ENCODE data around the gene TIAM2.

DNA sequence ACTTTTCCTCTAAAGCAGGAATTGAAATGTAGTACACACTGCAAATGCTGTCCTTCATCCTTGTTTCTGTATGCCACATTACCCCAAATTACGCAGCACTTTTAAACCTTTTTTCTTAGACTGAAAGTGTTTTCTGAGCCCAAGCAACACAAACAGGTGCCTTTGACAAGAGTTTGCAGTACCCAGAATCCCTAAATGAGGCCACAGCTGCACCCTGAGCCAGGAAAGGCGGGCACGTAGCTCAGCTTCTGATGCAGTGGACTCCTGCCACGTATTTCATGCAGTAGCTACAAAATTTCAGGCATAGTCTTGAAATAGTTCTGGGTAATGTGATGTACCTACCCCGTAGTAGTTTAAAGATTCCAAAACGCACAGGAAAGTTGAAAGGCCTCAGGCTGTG lies 237.7 kb downstream of the TIAM2 start:
- TF ChIP-seq, protein P1, sequence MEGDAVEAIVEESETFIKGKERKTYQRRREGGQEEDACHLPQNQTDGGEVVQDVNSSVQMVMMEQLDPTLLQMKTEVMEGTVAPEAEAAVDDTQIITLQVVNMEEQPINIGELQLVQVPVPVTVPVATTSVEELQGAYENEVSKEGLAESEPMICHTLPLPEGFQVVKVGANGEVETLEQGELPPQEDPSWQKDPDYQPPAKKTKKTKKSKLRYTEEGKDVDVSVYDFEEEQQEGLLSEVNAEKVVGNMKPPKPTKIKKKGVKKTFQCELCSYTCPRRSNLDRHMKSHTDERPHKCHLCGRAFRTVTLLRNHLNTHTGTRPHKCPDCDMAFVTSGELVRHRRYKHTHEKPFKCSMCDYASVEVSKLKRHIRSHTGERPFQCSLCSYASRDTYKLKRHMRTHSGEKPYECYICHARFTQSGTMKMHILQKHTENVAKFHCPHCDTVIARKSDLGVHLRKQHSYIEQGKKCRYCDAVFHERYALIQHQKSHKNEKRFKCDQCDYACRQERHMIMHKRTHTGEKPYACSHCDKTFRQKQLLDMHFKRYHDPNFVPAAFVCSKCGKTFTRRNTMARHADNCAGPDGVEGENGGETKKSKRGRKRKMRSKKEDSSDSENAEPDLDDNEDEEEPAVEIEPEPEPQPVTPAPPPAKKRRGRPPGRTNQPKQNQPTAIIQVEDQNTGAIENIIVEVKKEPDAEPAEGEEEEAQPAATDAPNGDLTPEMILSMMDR (IDR thresholded peaks at IDR 0.05), result no peak
- TF ChIP-seq POLR2A (IDR thresholded peaks at IDR 0.05), result no peak

Data from ovary (tissue), 3 donors.